GM18873 (cell line): ENCODE measurements around the gene TLN1.

Experiments used
- ATAC-seq: cut with Tn5 transposase; IDR thresholded peaks from one replicate; pipeline ENCODE4 v1.9.1; 2021; ENCODE audit warnings: mild to moderate bottlenecking, moderate library complexity, moderate number of reproducible peaks; ENCODE audit not compliant: unreplicated experiment, low FRiP score

TLN1 gene

DNA sequence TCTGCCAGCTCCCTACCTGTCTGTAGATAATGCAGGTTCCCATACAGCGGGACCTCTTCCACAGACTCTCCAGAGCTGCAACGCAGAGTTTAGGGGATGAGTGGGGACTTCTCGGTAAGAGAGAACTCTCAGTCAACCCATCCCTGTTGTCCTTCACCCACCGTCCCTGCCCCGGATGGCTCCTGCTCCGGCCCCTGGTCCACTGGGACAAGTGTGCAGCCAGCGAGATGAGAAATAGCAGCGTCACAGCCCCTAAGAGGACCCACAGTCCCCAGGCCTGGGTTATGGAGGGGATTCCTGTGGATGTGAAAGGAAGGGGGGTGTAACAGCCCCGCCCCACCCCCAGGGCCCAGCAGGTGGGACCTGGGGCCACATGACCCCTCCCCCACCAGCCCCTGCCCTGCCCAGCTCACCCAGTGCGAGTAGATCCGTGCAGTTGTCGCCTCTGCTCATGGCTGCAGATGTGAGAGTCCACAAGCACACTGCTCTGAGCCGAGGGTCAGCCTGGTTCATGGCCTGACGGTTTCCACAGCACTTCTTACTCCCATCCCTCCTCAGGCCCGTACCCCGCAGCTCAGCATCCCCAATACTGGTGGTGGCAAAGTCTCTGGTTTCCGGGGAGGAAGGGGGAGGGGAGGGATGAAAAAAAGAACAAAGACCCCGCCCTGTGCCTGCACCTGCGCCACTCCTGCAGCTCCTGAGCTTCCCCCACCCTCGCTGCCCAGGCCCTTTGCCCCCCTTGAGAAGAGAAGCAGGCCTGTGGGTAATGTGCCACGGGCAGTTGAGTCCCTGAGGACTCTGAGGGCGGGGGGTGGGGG is 81.4 kb downstream of the TLN1 start, which contains the start of gene SIT1:
TSS of gene SIT1 (minus strand) at position 591 of the 818 bp plus-strand sequence. CDS start at position 513, 78 bp downstream.
- no peak for ATAC-seq

DNA sequence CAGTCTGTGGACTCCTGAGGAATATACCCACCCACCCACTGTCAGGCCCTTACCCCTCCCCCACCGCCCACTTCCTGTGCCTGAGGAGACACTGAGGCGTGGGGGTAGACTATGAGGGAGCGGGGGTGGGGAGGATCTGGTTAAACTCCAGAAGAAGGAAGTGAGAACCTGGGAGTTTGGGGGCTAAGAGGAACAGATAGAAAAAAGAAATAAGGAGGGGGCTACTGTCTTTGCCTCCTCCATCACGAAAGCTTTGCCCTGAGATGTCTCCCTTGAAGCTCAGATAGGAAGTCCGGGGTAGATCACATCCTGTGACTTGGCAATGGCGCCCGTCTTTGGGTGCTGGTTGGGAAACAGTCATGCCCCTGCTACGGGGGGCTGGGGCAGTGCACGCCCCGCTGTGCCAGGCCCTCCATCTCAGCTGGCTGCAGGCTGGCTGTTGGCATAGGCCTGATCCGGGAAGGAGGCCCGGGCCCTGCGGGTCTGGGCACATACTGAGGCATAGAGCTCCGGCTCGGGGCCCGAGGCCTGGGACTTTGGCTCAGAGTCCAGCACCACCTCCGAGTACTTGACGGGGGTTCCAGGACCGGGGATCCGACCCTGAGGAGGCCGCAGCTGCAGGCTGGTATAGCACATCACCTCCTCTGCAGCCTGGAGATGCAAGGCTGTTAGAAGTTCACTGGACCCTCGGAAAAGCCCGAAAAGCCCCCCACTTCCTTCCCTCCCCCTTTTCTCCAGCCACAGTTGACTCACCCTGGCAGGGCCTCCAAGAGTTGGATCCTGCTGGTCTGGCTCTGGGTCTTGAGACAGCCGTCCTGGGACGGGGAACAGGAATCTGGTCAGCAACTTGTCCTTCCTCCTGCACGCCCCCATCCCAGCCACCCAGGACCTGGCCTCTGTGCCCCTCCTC is 82.3 kb downstream of the TLN1 start:
- no peak for ATAC-seq
